Vagina (tissue), 2 donors: ENCODE results near the gene NECTIN2.

Source experiments
- CTCF ChIP-seq, 3 experiments: fragments of 450-650 bp in 2 of 3; fragments of 200-600 bp in 1 of 3; sonication (generic) in 1 of 3; IDR thresholded peaks; one replicate each; pipeline ENCODE4 v1.5.1; 2017 to 2019; ENCODE audit warnings: antibody characterized with exemption in 3 of 3, mild to moderate bottlenecking in 2 of 3, moderate library complexity in 2 of 3
- POLR2A ChIP-seq, 2 donors: fragments of 450-650 bp; IDR thresholded peaks; one replicate each; pipeline ENCODE4 v1.6.1; 2017; ENCODE audit warnings: antibody characterized with exemption in 2 of 2, mild to moderate bottlenecking in 2 of 2, moderate library complexity in 2 of 2

GRCh38 chr19:44812142-44812718, 33.9 kb upstream of the NECTIN2 start:
- TF ChIP-seq POLR2A (IDR thresholded peaks at IDR 0.05) (no peak), CTCF (IDR thresholded peaks at IDR 0.05) (no peak)
